Endothelial cell of umbilical vein (primary cell): Measurements from ENCODE around the gene ZNF618. TPM values are rescaled to one million over a fixed set of nuclear protein-coding genes. Genes with fewer than 3 reads are reported as not detected.

Source experiments
- BruUV-seq: library from RNA; stranded (reverse); fragments of 400-500 nt; replicated peaks from 2 replicates; lab custom pipeline; 2021; lab: Mats Ljungman, UMichigan
- CTCF ChIA-PET: fragments of 300-600, 350-600 bp; sonication (Branson Sonifier 250); formaldehyde crosslinking; loops from one replicate; lab custom pipeline; 2021; ENCODE audit warnings: antibody characterized with exemption, inconsistent platforms; lab: Charles Lee
- POLR2A ChIA-PET: fragments of 300-600, 350-600 bp; sonication (Branson Sonifier 250); formaldehyde crosslinking; loops from one replicate; lab custom pipeline; 2021; ENCODE audit warnings: antibody characterized with exemption, inconsistent platforms; lab: Charles Lee
- DNase-seq: peaks from one replicate; pipeline ENCODE4 v3.0.0-alpha.2; 2011; ENCODE audit warnings: low read depth, low spot score
- FAIRE-seq: peaks from 2 replicates; lab custom pipeline; 2011; peaks lifted over from hg19 to GRCh38; lab: Jason Lieb, UNC
- H2AFZ ChIP-seq: 2 replicates; pipeline ENCODE4 v1.6.0; 2012; ENCODE audit warnings: low read depth, low read length, control low read depth, inconsistent platforms
- H3K27ac ChIP-seq: 2 replicates; pipeline ENCODE4 v1.5.1; 2011; ENCODE audit warnings: low read depth, mild to moderate bottlenecking, control low read depth, low read length, moderate library complexity; ENCODE audit not compliant: insufficient read depth
- H3K27me3 ChIP-seq, 2 experiments: 2 replicates each; pipeline versions ENCODE4 v1.6.0 to v1.6.1; 2011; ENCODE audit warnings: low read length in 2 of 2, mixed read lengths in 1 of 2; ENCODE audit not compliant: control insufficient read depth in 2 of 2, insufficient read depth in 2 of 2
- H3K36me3 ChIP-seq, 2 experiments: 2 replicates in 1 of 2; 3 replicates in 1 of 2; pipeline ENCODE4 v1.5.1; 2011; ENCODE audit warnings: low read length in 2 of 2, mild to moderate bottlenecking in 1 of 2, moderate library complexity in 1 of 2; ENCODE audit not compliant: control insufficient read depth in 2 of 2, insufficient read depth in 2 of 2; ENCODE audit errors: extremely low read depth in 1 of 2
- H3K4me1 ChIP-seq: 3 replicates; pipeline ENCODE4 v1.5.1; 2011; ENCODE audit warnings: mild to moderate bottlenecking, low read length; ENCODE audit not compliant: control insufficient read depth, insufficient read depth; ENCODE audit errors: extremely low read depth
- H3K4me2 ChIP-seq: 2 replicates; pipeline ENCODE4 v1.6.1; 2011; ENCODE audit warnings: low read length, control low read depth, mixed read lengths; ENCODE audit not compliant: insufficient read depth
- H3K4me3 ChIP-seq, 3 experiments: fragments of 200-600 bp in 1 of 3; sonication (generic), shearing (Covaris generic) in 1 of 3; replicated peaks in 1 of 3; 2 replicates each; pipeline ENCODE4 v1.5.1; 2011 to 2016; ENCODE audit warnings: control low read depth in 3 of 3, low read length in 3 of 3, mild to moderate bottlenecking in 2 of 3, inconsistent platforms in 1 of 3, low read depth in 1 of 3, moderate library complexity in 1 of 3; ENCODE audit not compliant: insufficient read depth in 1 of 3
- H3K79me2 ChIP-seq: 2 replicates; pipeline ENCODE4 v1.6.0; 2012; ENCODE audit warnings: low read length, inconsistent platforms; ENCODE audit not compliant: control insufficient read depth, insufficient read depth
- H3K9ac ChIP-seq: replicated peaks from 2 replicates; pipeline ENCODE3; 2011; ENCODE audit warnings: low read length, control low read depth; ENCODE audit not compliant: insufficient read depth; ENCODE audit errors: extremely low read depth
- H3K9me1 ChIP-seq: replicated peaks from 3 replicates; pipeline ENCODE4 v1.6.0; 2011; ENCODE audit warnings: mild to moderate bottlenecking, low read length; ENCODE audit not compliant: control insufficient read depth, insufficient read depth; ENCODE audit errors: extremely low read depth
- H3K9me3 ChIP-seq: replicated peaks from 2 replicates; pipeline ENCODE4 v1.5.1; 2012; ENCODE audit warnings: low read length, inconsistent platforms; ENCODE audit not compliant: control insufficient read depth, insufficient read depth
- H4K20me1 ChIP-seq: replicated peaks from 2 replicates; pipeline ENCODE3; 2011; ENCODE audit warnings: mild to moderate bottlenecking, low read length; ENCODE audit not compliant: control insufficient read depth, insufficient read depth; ENCODE audit errors: extremely low read depth
- EZH2 ChIP-seq: IDR thresholded peaks from 2 replicates; pipeline ENCODE4 v1.6.1; 2012; ENCODE audit warnings: borderline replicate concordance, low read depth, mild to moderate bottlenecking, moderate library complexity, low read length, inconsistent platforms; ENCODE audit not compliant: severe bottlenecking
- FOS ChIP-seq: IDR thresholded peaks from 2 replicates; pipeline ENCODE4 v1.6.1; 2011; ENCODE audit warnings: mild to moderate bottlenecking, low read length, moderate library complexity, borderline replicate concordance; ENCODE audit not compliant: insufficient read depth
- GATA2 ChIP-seq: IDR thresholded peaks from 2 replicates; pipeline ENCODE4 v1.7.0; 2011; ENCODE audit warnings: low read depth, mild to moderate bottlenecking, moderate library complexity, mixed read lengths, low read length; ENCODE audit not compliant: insufficient read length, insufficient read depth
- JUN ChIP-seq: IDR thresholded peaks from 2 replicates; pipeline ENCODE4 v1.6.1; 2011; ENCODE audit warnings: borderline replicate concordance, low read depth; ENCODE audit not compliant: insufficient read length, insufficient read depth
- MAX ChIP-seq: IDR thresholded peaks from 2 replicates; pipeline ENCODE4 v1.6.1; 2011; ENCODE audit not compliant: insufficient read depth, insufficient read length
- MYC ChIP-seq: IDR thresholded peaks from one replicate; pipeline ENCODE4 v1.6.1; 2011; ENCODE audit warnings: mild to moderate bottlenecking, low read depth, low read length
- POLR2A ChIP-seq: IDR thresholded peaks from 2 replicates; pipeline ENCODE4 v1.6.1; 2012; ENCODE audit warnings: low read depth, mild to moderate bottlenecking, control low read depth, low read length
- POLR2AphosphoS5 ChIP-seq: IDR thresholded peaks from 2 replicates; pipeline ENCODE4 v1.6.1; 2012; ENCODE audit warnings: low read depth, mild to moderate bottlenecking, control low read depth, low read length, moderate library complexity; ENCODE audit not compliant: insufficient read depth
- dilution Hi-C: fragments of 300-500 bp; cut with MboI; formaldehyde crosslinking; loops from one replicate; pipeline ENCODE4 v1.15.0; 2019; ENCODE audit warnings: low sequenced_read_pairs; ENCODE audit not compliant: extremely low pct_ligation_motif_present
- intact Hi-C: fragments of 100-400 bp; cut with micrococcal nuclease; formaldehyde crosslinking; loops from one replicate; pipeline ENCODE4 v1.10.0; 2022
- polyA plus RNA-seq, 4 experiments: library from polyadenylated mRNA; depleted of rRNA in 3 of 4; stranded (reverse) in 3 of 4; unstranded in 1 of 4; fragments of >200 nt; gene quantifications; 2 replicates each; pipeline versions ENCODE4 v1.2.1 to v1.2.3, GENCODE V29; 2011 to 2012; ENCODE audit warnings: missing spikeins in 1 of 4
- total RNA-seq: library from RNA; stranded (reverse); gene quantifications from 2 replicates; pipeline ENCODE4 v1.2.3, GENCODE V29; 2021
- TF ChIP-seq, protein P1 (sequence below), 2 donors: IDR thresholded peaks; 1 replicate in 1 of 2; 2 replicates in 1 of 2; pipeline ENCODE4 v1.5.1; 2011; ENCODE audit warnings: low read length in 2 of 2, mild to moderate bottlenecking in 2 of 2, moderate library complexity in 2 of 2, control low read depth in 1 of 2, inconsistent platforms in 1 of 2, low read depth in 1 of 2; ENCODE audit not compliant: insufficient read depth in 1 of 2; ENCODE audit errors: extremely low read depth in 1 of 2

The ZNF618 gene
- total and polyA plus RNA-seq, 2 donors (not counting 3 experiments of a cell fraction or from before 2014, with no cell fraction given) = 22.6 to 80.3 TPM

DNA sequence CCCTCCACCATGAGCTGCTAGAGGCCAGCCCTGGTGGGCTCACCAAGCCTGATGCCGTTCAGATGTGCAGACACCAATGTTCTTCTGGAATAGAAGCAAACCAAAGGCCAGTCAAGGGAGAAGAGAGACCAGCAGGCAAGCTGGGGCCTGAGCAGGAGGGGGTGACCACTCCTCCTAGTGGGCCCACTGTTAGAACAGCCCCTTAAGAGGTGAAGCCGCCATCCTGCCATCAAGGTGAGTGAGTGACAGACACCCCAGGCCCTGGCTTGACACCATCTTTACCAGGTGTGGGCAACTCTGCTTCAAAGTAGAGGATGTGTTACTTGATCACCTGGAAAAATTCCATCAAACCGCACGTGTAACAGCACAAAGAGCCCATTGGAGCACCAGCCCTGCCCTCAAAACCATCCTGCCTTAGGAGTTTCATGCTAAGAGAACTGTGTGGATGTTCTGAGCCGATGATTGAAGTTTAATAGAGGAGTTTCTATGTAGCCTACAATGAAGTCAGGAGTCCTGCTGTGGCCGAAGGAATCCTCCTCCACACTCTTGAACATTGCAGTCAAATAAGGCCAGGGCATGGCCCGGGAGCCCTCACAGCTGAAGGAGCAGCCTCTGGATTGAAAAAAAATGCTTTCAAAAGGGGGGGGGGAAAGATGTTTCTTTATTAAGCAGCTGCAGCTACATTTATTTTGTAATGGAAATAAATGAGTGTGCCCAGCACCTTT is 181.2 kb downstream of the ZNF618 start:
- intact Hi-C loops = no loop called here
- ChIA-PET CTCF (interaction anchor here (0.8 to 1.9 kb wide), 6 partner anchors 12 to 320 kb away, joined by 3 to 10 read pairs (median 3); no protein-coding TSS in a partner anchor), POLR2A (no interaction called here)
- H3K27me3 ChIP-seq = peaks cover 0 to 2% of the 10 kb centered on the region in 2 experiments
- H3K4me2 ChIP-seq = no peak overlapping the region
- no peaks in the 10 kb centered on the region for H4K20me1 ChIP-seq
- H3K27ac ChIP-seq = no peak overlapping the region
- H3K9me1 ChIP-seq = no peaks in the 10 kb centered on the region
- no peak overlapping the region for H2AFZ ChIP-seq
- H3K9ac ChIP-seq = no peak overlapping the region
- no peak overlapping the region for H3K4me3 ChIP-seq
- TF ChIP-seq POLR2A = no peak
- no peak for TF ChIP-seq FOS
- dilution Hi-C loops = no loop called here
- H3K36me3 ChIP-seq = peaks cover 3 to 10% of the 10 kb centered on the region in 2 experiments
- no peak for FAIRE-seq
- no peaks in the 10 kb centered on the region for H3K79me2 ChIP-seq
- BruUV-seq = no TSS peak
- no peak for DNase-seq
- no peaks in the 10 kb centered on the region for H3K4me1 ChIP-seq
- H3K9me3 ChIP-seq = no peaks in the 10 kb centered on the region

DNA sequence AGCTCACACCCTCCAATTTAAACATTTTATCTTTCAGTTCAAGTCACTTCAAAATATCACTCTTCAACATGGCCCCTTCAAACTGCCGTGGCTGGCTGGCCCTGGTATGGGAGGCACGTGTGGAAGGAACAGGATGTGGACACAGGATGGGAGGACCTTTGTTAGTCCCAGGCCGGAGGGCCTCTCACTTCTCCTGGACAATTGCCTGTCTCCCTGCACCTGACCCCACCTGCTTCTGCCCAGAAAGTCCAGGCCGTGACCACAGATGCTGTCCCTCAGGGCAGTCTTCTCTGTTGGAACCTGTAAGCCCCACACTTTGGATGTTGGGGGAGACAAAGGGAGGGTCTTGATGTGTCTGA is 182.6 kb downstream of the ZNF618 start:
- no peaks in the 10 kb centered on the region for H4K20me1 ChIP-seq
- TF ChIP-seq GATA2 (no peak), JUN (no peak), MAX (no peak), EZH2 (no peak), POLR2AphosphoS5 (no peak), FOS (no peak), MYC (no peak), POLR2A (no peak)
- TF ChIP-seq, protein P1, sequence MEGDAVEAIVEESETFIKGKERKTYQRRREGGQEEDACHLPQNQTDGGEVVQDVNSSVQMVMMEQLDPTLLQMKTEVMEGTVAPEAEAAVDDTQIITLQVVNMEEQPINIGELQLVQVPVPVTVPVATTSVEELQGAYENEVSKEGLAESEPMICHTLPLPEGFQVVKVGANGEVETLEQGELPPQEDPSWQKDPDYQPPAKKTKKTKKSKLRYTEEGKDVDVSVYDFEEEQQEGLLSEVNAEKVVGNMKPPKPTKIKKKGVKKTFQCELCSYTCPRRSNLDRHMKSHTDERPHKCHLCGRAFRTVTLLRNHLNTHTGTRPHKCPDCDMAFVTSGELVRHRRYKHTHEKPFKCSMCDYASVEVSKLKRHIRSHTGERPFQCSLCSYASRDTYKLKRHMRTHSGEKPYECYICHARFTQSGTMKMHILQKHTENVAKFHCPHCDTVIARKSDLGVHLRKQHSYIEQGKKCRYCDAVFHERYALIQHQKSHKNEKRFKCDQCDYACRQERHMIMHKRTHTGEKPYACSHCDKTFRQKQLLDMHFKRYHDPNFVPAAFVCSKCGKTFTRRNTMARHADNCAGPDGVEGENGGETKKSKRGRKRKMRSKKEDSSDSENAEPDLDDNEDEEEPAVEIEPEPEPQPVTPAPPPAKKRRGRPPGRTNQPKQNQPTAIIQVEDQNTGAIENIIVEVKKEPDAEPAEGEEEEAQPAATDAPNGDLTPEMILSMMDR (IDR thresholded peaks at IDR 0.05; ENCODE audit: extremely low read depth in 1 of 2, insufficient read depth in 1 of 2, low read depth in 1 of 2, low read length in 2 of 2) = no peak
- no peaks in the 10 kb centered on the region for H3K79me2 ChIP-seq
- H3K4me2 ChIP-seq = no peak overlapping the region
- no peak overlapping the region for H3K9ac ChIP-seq
- H3K4me1 ChIP-seq = no peaks in the 10 kb centered on the region
- H3K36me3 ChIP-seq = peaks cover 0 to 2% of the 10 kb centered on the region in 2 experiments
- intact Hi-C loops (no loop called here), dilution Hi-C loops (no loop called here)
- no peak overlapping the region for H2AFZ ChIP-seq
- DNase-seq (no peak), FAIRE-seq (no peak)
- ChIA-PET CTCF (interaction anchor here (1.0 to 1.9 kb wide), 5 partner anchors 13 to 321 kb away, joined by 3 to 10 read pairs (median 3); no protein-coding TSS in a partner anchor), POLR2A (no interaction called here)
- BruUV-seq = no TSS peak
- peaks cover 2 to 4% of the 10 kb centered on the region in 2 experiments for H3K27me3 ChIP-seq
- H3K4me3 ChIP-seq = no peak overlapping the region
- no peaks in the 10 kb centered on the region for H3K9me3 ChIP-seq
- H3K27ac ChIP-seq = no peak overlapping the region
- no peaks in the 10 kb centered on the region for H3K9me1 ChIP-seq
